Neural progenitor cell (in vitro differentiated cells): Measurements from ENCODE around the gene ENTPD5.

Experiments
- EZH2 ChIP-seq: fragments of 200-600 bp; sonication (generic); IDR thresholded peaks from 2 replicates; pipeline ENCODE4 v1.6.1; 2017; ENCODE audit warnings: antibody characterized with exemption, mild to moderate bottlenecking, moderate library complexity
- EZH2phosphoT487 ChIP-seq: fragments of 200-600 bp; sonication (generic); IDR thresholded peaks from 2 replicates; pipeline ENCODE4 v1.6.1; 2017; ENCODE audit warnings: antibody characterized with exemption
- TF ChIP-seq, protein P1 (sequence below): fragments of 200-600 bp; sonication (generic); IDR thresholded peaks from 2 replicates; pipeline ENCODE4 v1.5.1; 2017; ENCODE audit warnings: antibody characterized with exemption, mild to moderate bottlenecking

DNA sequence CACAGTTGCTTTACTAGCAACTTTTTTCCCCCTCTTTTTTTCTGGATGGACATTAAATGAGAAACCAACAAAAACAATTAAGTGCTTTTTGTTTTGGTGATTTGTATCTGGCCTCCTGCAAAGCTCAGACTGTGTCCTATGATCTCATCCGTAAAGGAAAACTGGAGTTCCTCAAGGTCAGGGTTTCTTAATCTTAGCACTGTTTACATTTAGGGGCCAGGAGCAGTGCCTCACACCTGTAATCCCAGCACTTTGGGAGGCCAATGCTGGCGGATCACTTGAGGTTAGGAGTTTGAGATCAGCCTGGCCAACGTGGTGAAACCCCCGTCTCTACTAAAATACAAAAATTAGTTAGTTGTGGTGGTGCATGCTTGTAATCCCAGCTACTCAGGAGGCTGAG lies 28.0 kb downstream of the ENTPD5 start:
- no peak for TF ChIP-seq EZH2phosphoT487
- TF ChIP-seq, protein P1, sequence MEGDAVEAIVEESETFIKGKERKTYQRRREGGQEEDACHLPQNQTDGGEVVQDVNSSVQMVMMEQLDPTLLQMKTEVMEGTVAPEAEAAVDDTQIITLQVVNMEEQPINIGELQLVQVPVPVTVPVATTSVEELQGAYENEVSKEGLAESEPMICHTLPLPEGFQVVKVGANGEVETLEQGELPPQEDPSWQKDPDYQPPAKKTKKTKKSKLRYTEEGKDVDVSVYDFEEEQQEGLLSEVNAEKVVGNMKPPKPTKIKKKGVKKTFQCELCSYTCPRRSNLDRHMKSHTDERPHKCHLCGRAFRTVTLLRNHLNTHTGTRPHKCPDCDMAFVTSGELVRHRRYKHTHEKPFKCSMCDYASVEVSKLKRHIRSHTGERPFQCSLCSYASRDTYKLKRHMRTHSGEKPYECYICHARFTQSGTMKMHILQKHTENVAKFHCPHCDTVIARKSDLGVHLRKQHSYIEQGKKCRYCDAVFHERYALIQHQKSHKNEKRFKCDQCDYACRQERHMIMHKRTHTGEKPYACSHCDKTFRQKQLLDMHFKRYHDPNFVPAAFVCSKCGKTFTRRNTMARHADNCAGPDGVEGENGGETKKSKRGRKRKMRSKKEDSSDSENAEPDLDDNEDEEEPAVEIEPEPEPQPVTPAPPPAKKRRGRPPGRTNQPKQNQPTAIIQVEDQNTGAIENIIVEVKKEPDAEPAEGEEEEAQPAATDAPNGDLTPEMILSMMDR = no peak
- no peak for TF ChIP-seq EZH2
